ENCODE data around the gene KCNF1. TPM values are rescaled to one million over a fixed set of nuclear protein-coding genes. Genes with fewer than 3 reads are reported as not detected.

Gene KCNF1, protein sequence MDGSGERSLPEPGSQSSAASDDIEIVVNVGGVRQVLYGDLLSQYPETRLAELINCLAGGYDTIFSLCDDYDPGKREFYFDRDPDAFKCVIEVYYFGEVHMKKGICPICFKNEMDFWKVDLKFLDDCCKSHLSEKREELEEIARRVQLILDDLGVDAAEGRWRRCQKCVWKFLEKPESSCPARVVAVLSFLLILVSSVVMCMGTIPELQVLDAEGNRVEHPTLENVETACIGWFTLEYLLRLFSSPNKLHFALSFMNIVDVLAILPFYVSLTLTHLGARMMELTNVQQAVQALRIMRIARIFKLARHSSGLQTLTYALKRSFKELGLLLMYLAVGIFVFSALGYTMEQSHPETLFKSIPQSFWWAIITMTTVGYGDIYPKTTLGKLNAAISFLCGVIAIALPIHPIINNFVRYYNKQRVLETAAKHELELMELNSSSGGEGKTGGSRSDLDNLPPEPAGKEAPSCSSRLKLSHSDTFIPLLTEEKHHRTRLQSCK
- 10 to 100 TPM; 20.2 to 51.7 (median 44.4) TPM for total RNA-seq

DNA sequence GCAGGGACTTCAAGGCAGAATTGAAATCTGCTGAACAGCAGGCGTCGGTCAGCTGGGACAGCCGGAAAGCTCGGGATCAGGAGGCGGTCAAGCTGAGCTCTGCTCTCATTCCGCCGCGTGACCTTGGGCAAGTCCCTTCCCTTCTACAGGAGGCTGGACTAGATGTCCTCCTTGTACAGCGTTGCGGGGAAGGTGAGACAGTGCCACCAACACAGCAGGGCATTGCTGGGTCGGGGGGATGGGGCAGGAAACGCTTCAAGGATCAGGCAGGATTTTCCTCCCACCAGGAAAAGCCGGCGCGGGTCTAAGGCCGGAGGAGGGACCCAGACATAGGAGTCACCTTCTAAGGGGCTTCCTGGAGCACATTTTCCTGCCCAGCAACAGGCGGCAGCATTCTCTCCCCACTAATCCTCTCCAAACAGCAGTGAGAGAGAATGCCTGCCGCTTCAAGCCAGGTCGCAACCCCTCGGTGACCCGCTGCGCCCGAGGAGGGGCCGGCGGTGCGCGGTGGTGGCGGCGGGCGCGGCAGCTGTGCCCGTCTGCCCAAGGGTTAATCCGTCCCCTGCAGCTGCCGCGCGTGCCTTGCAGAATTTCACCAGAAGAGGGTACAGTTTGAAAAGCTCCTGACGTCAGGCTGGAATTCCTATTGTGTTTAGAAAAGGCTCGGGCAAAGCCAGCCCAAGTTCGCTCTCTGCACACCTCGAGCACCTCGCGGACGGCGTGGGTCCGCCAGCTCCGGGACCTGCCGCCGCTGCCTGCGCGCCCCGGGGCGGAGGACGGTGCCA, at the start of gene KCNF1:
TSS of gene KCNF1 (plus strand) at position 644 of the 785 bp plus-strand sequence. CDS start 493 bp downstream, outside the sequence.
- no peak for DNase-seq (ENCODE audit: extremely low spot score)
- no peaks in the 10 kb centered on the region for H3K9me3 ChIP-seq
- peaks cover 0 to 54% (median 7%) of the 10 kb centered on the region in 4 donors for H3K27me3 ChIP-seq
- no peaks in the 10 kb centered on the region for H3K36me3 ChIP-seq
- H3K4me3 ChIP-seq = peak within 1 kb of the TSS; percentile 46 to 67 (median 55)
- peaks cover 0 to 37% (median 34%) of the 10 kb centered on the region in 4 donors for H3K4me1 ChIP-seq
- intact Hi-C loops (cut with DNase I) = loop anchor here (5.0 to 10.0 kb wide), 2 partner anchors 74 to 213 kb away; no protein-coding TSS in a partner anchor
- peak within 1 kb of the TSS; percentile 56 to 66 (median 66) for H3K27ac ChIP-seq (replicated peaks in 1 of 4)
- TF ChIP-seq, protein P1, sequence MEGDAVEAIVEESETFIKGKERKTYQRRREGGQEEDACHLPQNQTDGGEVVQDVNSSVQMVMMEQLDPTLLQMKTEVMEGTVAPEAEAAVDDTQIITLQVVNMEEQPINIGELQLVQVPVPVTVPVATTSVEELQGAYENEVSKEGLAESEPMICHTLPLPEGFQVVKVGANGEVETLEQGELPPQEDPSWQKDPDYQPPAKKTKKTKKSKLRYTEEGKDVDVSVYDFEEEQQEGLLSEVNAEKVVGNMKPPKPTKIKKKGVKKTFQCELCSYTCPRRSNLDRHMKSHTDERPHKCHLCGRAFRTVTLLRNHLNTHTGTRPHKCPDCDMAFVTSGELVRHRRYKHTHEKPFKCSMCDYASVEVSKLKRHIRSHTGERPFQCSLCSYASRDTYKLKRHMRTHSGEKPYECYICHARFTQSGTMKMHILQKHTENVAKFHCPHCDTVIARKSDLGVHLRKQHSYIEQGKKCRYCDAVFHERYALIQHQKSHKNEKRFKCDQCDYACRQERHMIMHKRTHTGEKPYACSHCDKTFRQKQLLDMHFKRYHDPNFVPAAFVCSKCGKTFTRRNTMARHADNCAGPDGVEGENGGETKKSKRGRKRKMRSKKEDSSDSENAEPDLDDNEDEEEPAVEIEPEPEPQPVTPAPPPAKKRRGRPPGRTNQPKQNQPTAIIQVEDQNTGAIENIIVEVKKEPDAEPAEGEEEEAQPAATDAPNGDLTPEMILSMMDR (IDR thresholded peaks at IDR 0.05) = peak in 2 of 3 experiments; percentile 8 to 34
- TF ChIP-seq POLR2AphosphoS5 (IDR thresholded peaks at IDR 0.05) (peak in 1 of 2 donors; percentile 79), EP300 (IDR thresholded peaks at IDR 0.05) (no peak), POLR2A (IDR thresholded peaks at IDR 0.05; ENCODE audit: low read depth) (no peak)
- WGBS = 44% methylated on average over 20 of the region's 53 CpGs

DNA sequence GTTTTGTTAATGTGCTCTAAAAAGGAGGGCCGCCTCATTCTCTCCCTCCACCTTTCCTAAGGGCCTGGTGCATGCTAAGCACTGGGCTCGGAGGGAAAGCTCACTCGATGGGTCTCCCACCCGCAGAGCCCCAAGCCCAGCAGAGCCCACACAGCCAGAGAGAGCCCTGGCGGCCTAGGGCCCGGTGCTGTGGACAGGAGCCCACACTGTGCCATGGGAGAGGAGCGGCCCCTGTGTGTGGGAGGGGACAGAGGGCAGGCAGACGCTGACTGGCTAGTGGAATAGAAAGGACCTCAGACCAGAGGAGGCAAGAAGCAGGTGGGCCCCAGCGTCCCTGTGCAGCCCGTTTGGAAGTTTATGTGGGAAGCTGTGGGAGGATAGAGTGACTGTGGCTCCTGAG, 49.4 kb upstream of the KCNF1 start:
- Histone ChIP-seq H3K4me1 (peaks cover 5 to 62% (median 34%) of the 10 kb centered on the region in 4 donors), H3K4me3 (no peak overlapping the region), H3K27ac (replicated peaks in 1 of 4) (no peak overlapping the region), H3K36me3 (no peaks in the 10 kb centered on the region), H3K27me3 (peaks cover 0 to 16% (median 0%) of the 10 kb centered on the region in 4 donors), H3K9me3 (no peaks in the 10 kb centered on the region)
- no peak for DNase-seq (ENCODE audit: extremely low spot score)
- WGBS = 83% methylated on average over 4 of the region's 10 CpGs
- intact Hi-C loops (cut with DNase I) = no loop called here
- TF ChIP-seq POLR2AphosphoS5 (IDR thresholded peaks at IDR 0.05) (no peak), EP300 (IDR thresholded peaks at IDR 0.05) (no peak), POLR2A (IDR thresholded peaks at IDR 0.05; ENCODE audit: low read depth) (no peak)
- TF ChIP-seq, protein P1 (IDR thresholded peaks at IDR 0.05) = no peak

DNA sequence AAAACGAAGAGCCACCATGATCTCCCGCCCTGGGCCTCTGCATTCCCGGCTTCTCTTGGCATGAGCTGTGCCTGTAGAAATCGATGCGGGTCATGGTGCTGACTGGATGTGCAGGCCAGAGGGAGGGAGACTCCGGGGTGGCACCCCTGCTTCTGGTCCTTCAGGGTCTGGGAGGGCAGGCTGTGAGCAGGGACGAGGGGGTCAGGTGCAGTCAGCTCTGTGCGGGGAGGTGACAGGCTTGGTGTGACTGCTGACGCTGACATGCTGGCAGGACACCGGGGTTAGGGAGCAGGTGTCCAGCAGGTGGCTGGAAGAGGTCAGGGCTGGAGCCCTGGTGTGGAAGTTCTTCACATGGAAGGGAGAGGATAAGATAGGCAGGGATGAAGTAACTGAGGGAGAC, 48.7 kb upstream of the KCNF1 start:
- Histone ChIP-seq H3K4me1 (peaks cover 13 to 62% (median 39%) of the 10 kb centered on the region in 4 donors), H3K4me3 (no peak overlapping the region), H3K27me3 (peaks cover 0 to 16% (median 0%) of the 10 kb centered on the region in 4 donors), H3K36me3 (no peaks in the 10 kb centered on the region), H3K9me3 (no peaks in the 10 kb centered on the region), H3K27ac (replicated peaks in 1 of 4) (no peak overlapping the region)
- TF ChIP-seq POLR2AphosphoS5 (IDR thresholded peaks at IDR 0.05) (no peak), EP300 (IDR thresholded peaks at IDR 0.05) (no peak), POLR2A (IDR thresholded peaks at IDR 0.05; ENCODE audit: low read depth) (no peak)
- TF ChIP-seq, protein P1 (IDR thresholded peaks at IDR 0.05) = no peak
- intact Hi-C loops (cut with DNase I) = no loop called here
- DNase-seq (ENCODE audit: extremely low spot score) = no peak
- WGBS = 87% methylated on average over 7 of the region's 10 CpGs

DNA sequence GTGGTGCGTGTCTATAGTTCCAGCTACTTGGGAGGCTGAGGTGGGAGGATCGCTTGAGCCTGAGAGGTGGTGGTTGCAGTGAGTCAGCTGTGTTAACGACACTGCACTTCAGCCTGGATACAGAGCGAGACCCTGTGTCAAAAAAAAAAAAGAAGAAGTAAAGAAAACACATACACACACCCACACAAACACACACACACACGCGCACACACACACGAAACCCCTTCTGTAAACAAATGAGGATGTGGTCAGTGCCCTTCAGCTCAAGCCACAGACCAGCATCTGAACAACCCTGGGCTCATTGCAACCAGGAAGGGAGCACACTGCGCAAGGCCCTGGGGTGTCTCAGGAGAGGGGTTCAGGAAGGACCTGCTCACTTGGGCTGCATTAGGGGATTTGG, 47.9 kb upstream of the KCNF1 start:
- no peaks in the 10 kb centered on the region for H3K36me3 ChIP-seq
- intact Hi-C loops (cut with DNase I) = no loop called here
- DNase-seq (ENCODE audit: extremely low spot score) = no peak
- TF ChIP-seq EP300 (IDR thresholded peaks at IDR 0.05) (no peak), POLR2AphosphoS5 (IDR thresholded peaks at IDR 0.05) (no peak)
- TF ChIP-seq, protein P1 (IDR thresholded peaks at IDR 0.05) = no peak
- peaks cover 19 to 69% (median 43%) of the 10 kb centered on the region in 4 donors for H3K4me1 ChIP-seq
- 73% methylated on average over 8 of the region's 8 CpGs for WGBS
- peak overlapping the region in 2 of 4 donors; percentile 28 to 29 for H3K27ac ChIP-seq (replicated peaks in 1 of 4)
- peaks cover 0 to 16% (median 0%) of the 10 kb centered on the region in 4 donors for H3K27me3 ChIP-seq
- no peaks in the 10 kb centered on the region for H3K9me3 ChIP-seq
- no peak overlapping the region for H3K4me3 ChIP-seq
